Progenitor cell of endocrine pancreas (in vitro differentiated cells): Measurements from ENCODE around the gene MYH15. TPM values are rescaled to one million over a fixed set of nuclear protein-coding genes. Genes with fewer than 3 reads are reported as not detected.

ENCODE experiments used
- DNase-seq: peaks from one replicate; pipeline ENCODE4 v3.0.0; 2021; ENCODE audit warnings: low spot score; ENCODE audit not compliant: unreplicated experiment
- H3K27ac Mint-ChIP-seq: 2 replicates; pipeline ENCODE4 v1.8.0; 2021; ENCODE audit warnings: mild to moderate bottlenecking, moderate library complexity, mixed read lengths
- H3K27me3 Mint-ChIP-seq: 2 replicates; pipeline ENCODE4 v1.8.0; 2021; ENCODE audit warnings: mixed read lengths
- H3K36me3 Mint-ChIP-seq: 2 replicates; pipeline ENCODE4 v1.8.0; 2022; ENCODE audit warnings: mixed read lengths; ENCODE audit not compliant: insufficient read depth
- H3K4me1 Mint-ChIP-seq: 2 replicates; pipeline ENCODE4 v1.8.0; 2021; ENCODE audit warnings: low read depth, mixed read lengths
- H3K4me3 Mint-ChIP-seq: 2 replicates; pipeline ENCODE4 v1.8.0; 2021; ENCODE audit warnings: low read depth, mild to moderate bottlenecking, moderate library complexity, mixed read lengths
- H3K9me3 Mint-ChIP-seq: 2 replicates; pipeline ENCODE4 v1.8.0; 2021; ENCODE audit warnings: low read depth, mixed read lengths
- CTCF ChIP-seq: fragments of 200-600 bp; sonication (generic); IDR thresholded peaks from one replicate; pipeline ENCODE4 v1.5.0; 2021; ENCODE audit warnings: antibody characterized with exemption, mild to moderate bottlenecking; ENCODE audit not compliant: unreplicated experiment
- total RNA-seq: library from RNA; stranded (reverse); gene quantifications from 2 replicates; pipeline ENCODE4 v1.2.1, GENCODE V29; 2021

Gene MYH15
- total RNA-seq, 1 donor from 2014 or later, result 0.96 TPM

GRCh38 chr3:108528459-108529252 lies 18.3 kb upstream of the MYH15 start:
- DNase-seq, result no peak
- H3K4me3 Mint-ChIP-seq, result no peak overlapping the region
- H3K36me3 Mint-ChIP-seq, result no peaks in the 10 kb centered on the region
- no peaks in the 10 kb centered on the region for H3K4me1 Mint-ChIP-seq
- no peak overlapping the region for H3K27ac Mint-ChIP-seq
- no peaks in the 10 kb centered on the region for H3K27me3 Mint-ChIP-seq
- TF ChIP-seq CTCF, result no peak
- no peaks in the 10 kb centered on the region for H3K9me3 Mint-ChIP-seq

- no peaks in the 10 kb centered on the region for H3K4me1 Mint-ChIP-seq
- H3K27me3 Mint-ChIP-seq, result no peaks in the 10 kb centered on the region
Observed at GRCh38 chr3:108527817-108528216, 17.4 kb upstream of the MYH15 start.

GRCh38 chr3:108527109-108527508 lies 16.7 kb upstream of the MYH15 start:
- Mint-ChIP-seq H3K27me3 (no peaks in the 10 kb centered on the region), H3K4me3 (no peak overlapping the region)

More at GRCh38 chr3:108527817-108528216, 17.4 kb upstream of the MYH15 start:
- Mint-ChIP-seq H3K4me3 (no peak overlapping the region), H3K9me3 (no peaks in the 10 kb centered on the region), H3K36me3 (no peaks in the 10 kb centered on the region), H3K27ac (no peak overlapping the region)
- TF ChIP-seq CTCF, result no peak
- DNase-seq, result no peak

GRCh38 chr3:108525971-108526370 lies 15.6 kb upstream of the MYH15 start:
- no peaks in the 10 kb centered on the region for H3K4me1 Mint-ChIP-seq

More at GRCh38 chr3:108527109-108527508, 16.7 kb upstream of the MYH15 start:
- no peak for DNase-seq
- no peaks in the 10 kb centered on the region for H3K9me3 Mint-ChIP-seq
- H3K4me1 Mint-ChIP-seq, result no peaks in the 10 kb centered on the region
- H3K36me3 Mint-ChIP-seq, result no peaks in the 10 kb centered on the region
- no peak overlapping the region for H3K27ac Mint-ChIP-seq
- TF ChIP-seq CTCF, result no peak

GRCh38 chr3:108525256-108525655 lies 14.9 kb upstream of the MYH15 start:
- no peaks in the 10 kb centered on the region for H3K4me1 Mint-ChIP-seq
- H3K27ac Mint-ChIP-seq, result no peak overlapping the region
- no peaks in the 10 kb centered on the region for H3K36me3 Mint-ChIP-seq
- DNase-seq, result no peak
- H3K4me3 Mint-ChIP-seq, result no peak overlapping the region
- no peaks in the 10 kb centered on the region for H3K9me3 Mint-ChIP-seq
- TF ChIP-seq CTCF, result no peak
- no peaks in the 10 kb centered on the region for H3K27me3 Mint-ChIP-seq

More at GRCh38 chr3:108525971-108526370, 15.6 kb upstream of the MYH15 start:
- H3K4me3 Mint-ChIP-seq, result no peak overlapping the region
- no peaks in the 10 kb centered on the region for H3K9me3 Mint-ChIP-seq
- no peak for DNase-seq
- no peaks in the 10 kb centered on the region for H3K27me3 Mint-ChIP-seq
- no peaks in the 10 kb centered on the region for H3K36me3 Mint-ChIP-seq
- H3K27ac Mint-ChIP-seq, result no peak overlapping the region
- no peak for TF ChIP-seq CTCF
